Left kidney (tissue), 2 donors: Measurements from ENCODE around the gene FARP1. TPM values are rescaled to one million over a fixed set of nuclear protein-coding genes. Genes with fewer than 3 reads are reported as not detected.
A peak's percentile ranks its signal among the peaks of the same experiment; 100 is the strongest.
"Not testable (repeated sequence)": the region's sequence is repeated elsewhere in the genome, so short reads cannot be mapped to it uniquely, and the experiment has no call there.

Experiments used
- DNase-seq: peaks from one replicate; pipeline ENCODE4 v3.0.0-alpha.2; 2013
- polyA plus RNA-seq: library from polyadenylated mRNA; unstranded; fragments of 120-200 nt; gene quantifications from one replicate; pipeline ENCODE4 v1.2.1, GENCODE V29; 2013; ENCODE audit not compliant: insufficient read length

The FARP1 gene
- polyA plus RNA-seq, 1 donor, result 298 TPM

DNA sequence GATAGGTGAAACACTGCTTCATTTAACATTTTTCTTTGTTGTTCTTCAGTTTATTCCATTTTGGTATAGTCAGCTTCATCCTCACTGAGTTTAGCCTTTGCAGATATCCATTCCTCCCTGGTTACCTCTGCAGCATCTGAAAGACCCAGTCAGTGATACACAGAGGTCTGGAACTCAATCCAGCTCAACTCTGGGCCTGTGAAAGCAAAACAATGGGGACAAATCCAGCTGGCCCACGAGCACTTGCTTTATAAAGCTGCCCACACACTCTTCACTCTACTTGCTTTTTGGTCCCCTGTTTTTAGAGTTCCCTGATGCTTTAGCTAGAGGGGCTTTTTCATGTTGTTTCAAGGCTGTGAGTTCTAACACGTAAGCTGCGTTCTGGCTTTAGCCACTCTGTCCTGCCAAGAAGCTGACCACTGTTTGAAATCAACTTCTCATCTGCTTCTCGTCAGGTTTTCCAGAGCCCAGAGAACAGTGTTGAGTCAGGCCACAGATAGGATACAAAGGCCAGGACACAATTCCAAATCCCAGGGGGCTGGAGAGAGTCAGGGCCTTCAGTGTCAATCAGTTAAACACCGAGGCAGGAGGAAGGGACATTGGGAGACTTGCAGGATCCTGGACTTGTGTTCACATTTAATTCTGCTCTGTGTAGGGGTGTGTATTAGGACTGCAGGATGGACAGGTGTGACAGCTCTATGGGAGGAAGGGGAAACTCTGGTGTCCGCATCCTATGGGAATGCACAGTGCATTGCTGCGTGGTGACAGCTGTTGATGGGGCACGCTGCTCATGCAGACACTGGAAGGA is 117.7 kb downstream of the FARP1 start:
- DNase-seq, result no peak

DNA sequence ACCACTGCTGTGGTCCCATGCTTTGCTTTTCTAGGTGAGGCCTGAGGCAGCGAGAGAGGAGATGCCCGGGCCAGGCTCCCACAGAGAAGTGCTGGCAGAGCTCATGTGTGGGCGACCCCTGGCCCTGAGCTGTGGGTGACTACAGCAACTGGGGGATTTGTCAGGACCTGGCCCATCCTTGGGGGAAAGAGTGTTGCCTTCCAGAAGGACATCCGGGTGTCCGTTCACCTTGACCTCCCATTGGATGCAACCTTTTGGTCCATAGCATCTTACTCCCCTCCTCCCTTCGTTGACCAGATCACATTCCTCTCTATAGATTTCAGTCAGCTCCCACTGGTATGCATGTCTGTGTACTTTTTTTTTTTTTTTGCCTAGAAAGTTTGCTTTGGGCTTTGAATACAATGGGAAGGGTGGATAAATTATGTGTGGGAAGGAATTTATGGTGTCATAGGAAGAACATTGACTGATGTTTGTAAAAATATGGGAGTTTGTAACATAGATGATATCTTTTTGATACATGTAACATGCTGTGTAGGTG is 118.3 kb downstream of the FARP1 start:
- no peak for DNase-seq

DNA sequence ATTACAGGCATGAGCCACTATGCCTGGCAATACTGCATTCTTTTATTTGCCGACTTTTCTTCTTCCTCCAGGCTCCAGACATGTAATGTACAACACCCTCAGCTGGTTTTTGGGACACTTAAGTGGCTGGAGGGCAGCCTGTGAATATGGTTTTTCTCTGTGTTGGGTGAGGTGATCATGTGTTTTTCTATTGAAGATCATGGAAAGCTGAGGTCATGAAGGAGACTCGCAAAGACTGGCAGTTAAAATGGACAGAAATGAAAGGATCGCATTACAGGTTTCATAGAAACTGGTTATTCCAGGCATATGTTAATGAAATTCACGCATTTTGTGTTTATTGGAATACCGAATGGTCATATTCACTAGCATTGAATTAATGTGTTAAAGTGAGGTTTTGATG is 119.4 kb downstream of the FARP1 start:
- DNase-seq, result no peak

DNA sequence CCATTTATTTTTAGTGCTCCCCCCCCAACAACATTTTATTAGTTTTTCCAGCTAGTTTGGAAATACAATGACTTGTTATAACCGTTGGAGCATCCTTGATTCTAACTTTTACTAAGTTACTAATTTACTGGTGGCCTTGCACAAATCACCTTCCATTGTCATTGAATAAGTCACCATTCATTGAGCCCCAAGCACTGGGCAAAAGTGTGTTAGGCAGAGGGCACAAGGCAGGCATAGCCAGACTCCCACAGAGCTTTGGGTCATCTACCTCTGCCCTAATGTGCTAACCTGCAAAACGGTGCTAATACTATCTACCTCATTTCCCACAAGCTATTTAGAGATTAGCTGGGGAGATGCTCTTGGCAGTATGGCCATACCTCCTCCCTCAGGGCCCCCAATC is 120.9 kb downstream of the FARP1 start:
- no peak for DNase-seq

DNA sequence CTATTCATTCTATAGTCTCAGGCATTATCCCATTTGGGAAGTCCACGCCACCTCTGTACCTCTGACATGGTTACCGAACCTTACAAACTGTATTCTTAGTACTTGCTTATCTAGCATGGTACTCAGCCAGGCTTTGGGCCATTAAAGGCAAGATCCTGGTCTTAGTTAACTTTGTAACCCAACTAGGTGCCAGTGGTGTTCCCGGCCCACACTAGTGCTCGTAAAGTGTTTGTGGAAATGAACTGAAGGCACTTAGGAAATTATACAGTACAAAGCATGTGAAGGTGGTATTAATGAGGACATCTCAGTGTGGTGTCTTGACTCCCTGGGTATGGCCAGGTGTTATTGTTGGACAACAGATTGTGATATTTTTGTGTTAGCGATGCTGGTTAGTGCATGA is 122.0 kb downstream of the FARP1 start:
- DNase-seq, result no peak

DNA sequence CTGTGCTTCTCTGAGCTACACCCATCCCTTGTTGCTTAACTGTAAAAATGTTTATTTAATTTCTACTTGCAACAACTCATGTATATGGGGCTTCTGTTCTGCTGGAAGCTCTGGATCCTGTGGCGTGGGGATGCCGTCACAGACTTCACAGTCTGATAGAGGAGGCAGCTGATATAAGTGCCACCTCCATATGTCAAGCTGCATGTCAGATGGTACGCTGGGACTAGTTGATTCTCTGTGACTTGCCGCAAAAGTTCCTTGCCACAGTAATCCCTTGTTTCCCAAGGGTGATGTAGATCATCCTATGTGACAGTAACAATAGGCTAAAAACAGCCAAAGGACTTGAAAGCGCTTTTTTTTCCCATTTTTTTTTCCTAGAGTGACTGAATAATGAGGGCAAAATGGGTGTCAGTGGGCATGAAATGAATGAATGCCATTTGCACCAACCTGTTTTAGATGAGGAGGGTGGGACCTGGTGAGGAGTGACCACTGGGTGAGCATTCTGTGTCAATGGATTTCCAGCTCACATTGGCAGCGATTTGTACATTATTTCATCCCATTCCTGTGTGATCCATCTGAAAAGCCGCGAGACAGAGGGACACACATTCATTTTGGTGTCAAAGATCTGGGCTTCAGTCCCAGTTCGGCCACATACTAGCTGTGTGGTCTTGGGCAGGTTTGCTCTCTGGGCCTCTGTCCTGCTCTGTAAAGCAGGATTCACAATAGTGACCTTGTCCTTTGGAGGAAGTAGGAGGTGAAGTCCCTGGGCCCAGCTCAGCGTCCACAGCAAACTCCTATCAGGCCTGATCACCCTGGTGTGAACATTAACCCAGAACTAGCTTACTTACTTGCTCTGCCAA is 123.0 kb downstream of the FARP1 start:
- no peak for DNase-seq

DNA sequence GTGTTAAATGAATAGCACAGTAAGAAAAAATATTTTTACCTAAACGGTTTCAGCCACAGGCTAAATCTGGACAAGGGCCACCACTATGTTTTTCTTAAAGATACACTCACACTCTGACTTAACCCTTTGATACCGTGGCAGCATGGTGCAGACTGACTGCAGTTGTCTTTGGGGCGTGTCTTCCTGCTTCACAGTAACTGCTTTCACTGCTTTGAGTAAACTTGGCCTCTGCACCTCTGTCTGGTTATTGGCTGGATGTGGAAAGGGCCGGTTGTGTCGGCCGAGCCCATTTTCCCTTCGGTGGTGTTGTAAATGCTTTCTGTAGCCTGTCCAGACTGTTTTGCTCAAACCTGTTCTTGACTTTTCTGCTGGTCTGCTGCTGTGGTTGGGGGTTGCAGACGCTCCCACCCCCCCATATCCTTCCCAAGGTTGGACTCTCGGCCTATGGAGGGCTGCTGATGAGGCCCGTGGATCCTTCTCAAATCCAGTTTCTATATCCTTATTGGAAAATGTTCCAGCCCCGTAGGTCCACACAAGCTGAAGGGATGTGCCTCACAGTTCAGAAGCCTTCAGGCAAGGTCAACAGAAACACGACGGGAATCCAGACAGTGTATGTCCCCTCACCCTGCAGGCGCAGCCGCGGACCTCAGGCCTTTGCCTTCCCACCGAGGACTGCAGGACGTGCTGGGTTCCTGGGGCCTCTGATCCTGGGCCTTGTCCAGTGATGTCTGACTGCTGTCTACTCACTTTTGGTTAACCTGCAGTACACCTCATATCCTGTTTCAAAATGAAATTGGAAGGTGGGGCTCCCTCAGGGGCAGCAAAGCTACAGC is 124.4 kb downstream of the FARP1 start:
- DNase-seq, result no peak

DNA sequence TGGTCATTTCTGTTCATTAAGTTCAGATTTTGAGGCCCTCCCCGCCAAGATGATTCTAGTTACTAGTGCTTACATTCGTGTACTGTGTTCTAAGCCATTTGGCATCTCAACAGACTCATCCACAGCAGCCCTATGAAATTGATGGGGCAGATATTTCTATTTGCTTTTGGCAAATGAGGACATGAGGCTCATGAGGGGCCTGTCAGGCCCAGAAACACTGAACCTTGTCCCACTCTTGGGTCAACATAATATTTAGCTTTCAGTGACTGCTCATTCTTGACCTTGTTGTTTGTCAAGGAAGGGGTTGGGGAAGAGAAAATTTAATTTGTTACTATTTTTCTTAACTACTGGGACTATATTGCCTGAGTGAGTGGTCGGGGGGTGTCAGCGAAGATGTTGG is 126.5 kb downstream of the FARP1 start:
- DNase-seq, result no peak

DNA sequence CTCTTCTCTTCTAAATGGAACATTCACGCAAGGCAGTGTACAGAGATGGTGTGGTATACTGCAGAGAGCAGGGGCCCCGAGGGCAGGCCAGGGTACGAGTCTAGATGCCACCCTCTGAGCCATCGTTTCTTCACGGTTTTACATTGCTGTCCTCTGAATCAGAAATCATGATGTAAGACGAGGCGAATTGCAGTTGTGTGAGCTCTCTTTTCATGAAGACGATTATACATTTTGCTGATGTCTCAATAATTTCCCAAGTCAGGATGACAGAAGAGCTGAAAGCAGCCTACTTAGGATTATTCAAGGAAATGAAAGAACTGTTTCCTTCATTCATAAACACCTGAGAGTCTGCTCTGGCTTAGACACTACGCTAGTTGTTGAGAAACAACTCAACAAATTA is 127.9 kb downstream of the FARP1 start:
- no peak for DNase-seq

DNA sequence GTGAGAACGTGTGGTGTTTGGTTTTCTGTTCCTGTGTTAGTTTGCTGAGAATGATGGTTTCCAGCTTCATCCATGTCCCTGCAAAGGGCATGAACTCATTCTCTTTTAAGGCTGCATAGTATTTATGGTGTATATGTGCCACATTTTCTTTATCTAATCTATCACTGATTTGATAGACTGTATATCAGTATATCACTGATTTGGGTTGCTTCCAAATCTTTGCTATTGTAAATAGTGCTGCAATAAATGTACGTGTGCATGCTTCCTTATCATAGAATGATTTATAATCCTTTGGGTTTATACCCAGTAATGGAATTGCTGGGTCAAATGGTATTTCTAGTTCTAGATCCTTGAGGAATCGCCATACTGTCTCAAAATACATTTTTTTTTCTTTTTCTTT is 128.8 kb downstream of the FARP1 start:
- not testable (repeated sequence) for DNase-seq

DNA sequence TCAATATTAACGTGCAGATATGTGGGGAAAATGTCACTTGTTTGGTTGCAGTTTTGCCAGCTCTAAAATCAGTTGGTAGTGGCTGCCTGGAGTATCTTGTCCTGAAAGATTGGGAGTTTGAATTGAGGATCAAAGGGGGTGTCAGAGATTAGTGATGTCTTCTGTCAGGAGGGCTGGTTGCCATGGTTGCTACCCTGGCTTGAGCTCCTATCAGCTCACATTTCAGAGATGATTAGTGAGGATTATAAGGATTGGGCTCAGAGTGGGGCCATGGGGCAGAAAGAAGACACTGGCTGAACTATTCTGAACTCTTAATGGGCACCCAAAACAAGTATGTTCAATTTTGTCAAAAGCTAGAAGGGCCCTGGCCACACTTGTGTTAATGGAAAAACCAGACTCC is 129.7 kb downstream of the FARP1 start:
- no peak for DNase-seq

DNA sequence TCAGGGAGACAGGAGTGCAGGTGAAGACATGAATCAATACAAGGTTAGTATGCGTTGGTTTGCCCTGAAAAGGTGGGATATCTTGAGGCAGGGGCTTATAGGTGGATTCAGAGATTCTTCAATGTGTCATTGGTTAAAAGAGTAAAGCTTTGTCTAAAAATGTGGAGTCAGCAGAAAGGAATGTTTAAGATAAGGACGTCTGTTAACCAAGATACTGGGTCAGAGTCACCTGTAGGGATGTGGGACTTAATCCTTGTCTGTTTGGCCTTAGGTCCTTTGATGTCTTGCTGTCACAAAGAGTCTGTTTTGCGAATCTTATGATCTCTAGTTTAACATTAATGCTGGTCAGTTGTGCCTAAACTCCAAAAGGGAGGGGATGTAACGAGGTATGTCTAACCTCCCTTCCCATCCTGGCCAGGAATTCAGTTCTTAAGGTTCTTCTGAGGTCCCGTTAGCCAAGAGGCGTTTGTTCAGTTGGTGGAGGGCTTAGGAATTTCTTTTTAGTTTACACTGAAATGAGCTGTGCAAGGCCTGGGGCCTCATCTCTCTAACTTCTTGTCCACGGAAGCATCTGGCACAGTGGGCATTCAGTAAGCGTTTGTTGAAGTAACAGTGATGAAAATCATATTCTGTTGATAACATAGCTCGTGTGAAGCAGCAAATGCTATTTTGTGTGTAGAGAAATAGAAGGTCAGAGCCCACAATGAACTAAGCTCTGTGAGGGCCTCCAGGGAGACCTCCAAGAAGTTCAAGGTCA is 130.4 kb downstream of the FARP1 start:
- no peak for DNase-seq

DNA sequence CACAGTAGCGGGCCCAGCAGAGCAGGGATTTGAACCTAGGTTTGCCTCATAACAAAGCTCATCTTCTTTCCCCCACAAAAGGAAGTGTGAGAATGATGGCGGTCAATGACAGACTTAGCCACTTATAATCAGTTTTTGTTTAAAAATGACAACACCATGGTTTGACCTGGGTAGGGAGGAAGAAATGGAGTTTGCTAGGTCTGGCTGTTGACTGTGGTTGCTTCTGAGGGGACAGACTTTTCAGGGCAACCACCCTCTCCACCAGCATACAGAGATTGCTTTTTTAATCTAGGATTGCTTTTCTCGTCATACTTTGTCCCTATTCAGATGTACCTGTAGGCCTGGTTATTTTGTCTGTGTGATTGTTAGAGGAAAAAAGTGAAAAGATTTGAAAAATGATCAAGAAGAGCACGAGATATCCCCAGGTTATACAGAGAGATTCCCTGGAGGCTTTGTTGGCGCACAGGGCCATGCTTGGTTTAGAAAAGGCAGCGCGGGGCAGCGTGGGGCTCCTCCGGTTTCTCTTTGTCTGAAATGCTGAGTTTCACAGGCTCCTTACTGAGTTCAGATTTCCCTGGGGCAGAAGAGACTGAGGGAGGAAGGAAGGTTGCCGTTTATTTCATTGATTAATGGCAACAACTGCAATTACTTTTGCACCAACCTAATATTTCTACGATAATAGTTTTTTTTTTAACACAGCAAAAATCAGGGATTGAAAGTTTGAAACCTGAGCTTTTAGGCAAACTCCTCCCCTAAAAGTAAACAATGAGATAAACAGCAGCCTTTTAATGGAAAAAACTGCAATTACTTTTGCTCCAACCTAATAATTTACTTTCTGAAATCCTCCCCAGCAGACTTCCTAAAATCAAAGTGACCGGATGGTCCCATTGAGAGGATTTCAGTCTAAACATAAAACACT is 131.2 kb downstream of the FARP1 start:
- no peak for DNase-seq

DNA sequence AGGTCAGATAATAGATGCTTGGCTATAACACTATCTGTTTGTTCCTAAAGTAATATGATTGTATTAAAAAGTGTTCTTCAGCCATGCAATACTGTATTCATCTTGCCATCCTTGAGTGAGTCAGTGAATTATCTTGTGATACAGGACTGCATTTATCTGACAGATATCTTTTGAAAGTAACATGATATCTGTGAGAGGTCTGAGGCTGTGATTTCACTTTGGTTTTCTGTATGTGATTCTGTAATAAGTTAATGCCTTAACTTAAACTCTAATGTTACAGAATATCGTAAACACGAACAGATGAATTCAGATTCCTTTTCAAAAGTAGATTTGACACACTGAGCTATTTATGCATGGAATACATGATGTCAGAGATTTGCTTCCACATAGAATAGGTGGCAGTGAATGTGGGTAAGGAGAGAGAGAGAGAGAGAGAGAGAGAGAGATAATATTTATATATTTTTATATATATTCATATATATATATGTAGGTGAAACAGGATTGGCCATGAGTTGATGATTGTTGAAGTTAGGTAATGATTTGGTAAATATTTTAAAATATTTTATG is 132.1 kb downstream of the FARP1 start:
- DNase-seq, result no peak

DNA sequence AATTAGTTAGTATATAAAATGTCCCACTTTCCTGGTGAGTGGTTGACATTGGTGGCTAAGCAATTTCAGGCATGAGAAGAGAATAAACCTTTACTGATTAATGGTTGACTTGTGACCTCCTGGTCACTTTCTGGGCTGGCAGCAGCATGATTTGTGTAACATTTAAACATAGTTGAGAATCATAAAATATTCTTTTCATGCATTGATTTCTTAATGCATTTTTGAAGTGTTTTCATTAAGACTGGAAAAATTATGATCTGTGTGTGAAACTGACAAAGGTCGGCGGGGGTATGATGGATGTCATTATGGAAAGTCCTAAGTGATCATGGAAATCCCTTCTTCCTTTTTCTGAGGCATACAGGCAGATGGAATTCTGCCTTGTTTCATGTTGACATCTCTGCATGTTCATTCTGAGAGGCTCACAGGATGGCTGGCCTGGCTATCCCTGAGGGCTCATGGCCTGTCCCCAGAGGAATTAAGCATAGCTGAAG is 132.8 kb downstream of the FARP1 start:
- no peak for DNase-seq

DNA sequence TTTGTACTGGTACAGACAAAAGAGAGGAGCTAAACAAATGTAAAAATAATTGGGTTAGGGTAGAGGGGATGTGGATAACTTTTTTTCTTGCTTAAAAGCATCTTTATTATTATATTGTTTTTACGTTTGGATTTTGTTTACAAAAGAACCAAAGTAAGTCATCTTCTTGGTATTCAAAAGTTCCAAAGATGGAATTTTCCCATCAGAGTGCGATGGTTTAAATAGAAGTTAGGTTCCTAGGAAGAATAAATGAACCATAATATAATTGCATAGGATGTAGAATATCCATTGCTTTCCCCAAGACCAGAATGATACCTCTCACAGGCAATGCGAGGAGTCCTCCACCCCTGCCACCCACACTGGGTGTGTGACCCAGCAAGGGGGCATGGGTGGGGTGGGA is 133.6 kb downstream of the FARP1 start:
- DNase-seq, result no peak

DNA sequence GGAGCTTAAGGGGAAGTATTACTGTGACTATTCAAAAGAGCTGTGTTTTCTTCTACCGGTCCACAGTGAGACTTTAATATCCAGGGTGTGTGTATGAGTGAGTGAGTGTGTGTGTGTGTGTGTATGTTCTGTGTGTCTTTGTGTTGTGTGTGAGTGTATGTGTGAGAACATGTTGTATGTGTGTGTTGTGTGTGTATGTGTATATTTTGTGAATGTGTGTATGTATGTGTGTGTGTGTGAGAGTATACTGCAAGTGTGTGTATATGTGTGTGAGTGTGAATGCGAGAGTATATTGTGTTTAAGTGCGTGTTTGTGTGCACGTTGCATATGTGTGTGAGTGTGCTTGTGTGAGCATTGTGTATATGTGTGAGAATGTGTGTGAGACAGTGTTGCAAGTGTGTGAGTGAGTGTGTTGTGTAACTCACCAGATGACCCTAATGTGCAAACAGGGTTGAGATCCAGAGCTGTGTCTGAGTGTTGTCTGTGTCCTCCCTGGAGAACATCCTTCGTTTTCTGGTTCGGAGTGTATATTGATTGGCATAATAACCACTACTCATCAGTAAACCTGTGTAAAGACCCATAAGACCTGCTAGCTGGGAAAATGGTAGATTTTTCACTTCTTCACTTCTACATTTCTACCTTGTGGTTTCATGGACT is 135.3 kb downstream of the FARP1 start:
- DNase-seq, result no peak

DNA sequence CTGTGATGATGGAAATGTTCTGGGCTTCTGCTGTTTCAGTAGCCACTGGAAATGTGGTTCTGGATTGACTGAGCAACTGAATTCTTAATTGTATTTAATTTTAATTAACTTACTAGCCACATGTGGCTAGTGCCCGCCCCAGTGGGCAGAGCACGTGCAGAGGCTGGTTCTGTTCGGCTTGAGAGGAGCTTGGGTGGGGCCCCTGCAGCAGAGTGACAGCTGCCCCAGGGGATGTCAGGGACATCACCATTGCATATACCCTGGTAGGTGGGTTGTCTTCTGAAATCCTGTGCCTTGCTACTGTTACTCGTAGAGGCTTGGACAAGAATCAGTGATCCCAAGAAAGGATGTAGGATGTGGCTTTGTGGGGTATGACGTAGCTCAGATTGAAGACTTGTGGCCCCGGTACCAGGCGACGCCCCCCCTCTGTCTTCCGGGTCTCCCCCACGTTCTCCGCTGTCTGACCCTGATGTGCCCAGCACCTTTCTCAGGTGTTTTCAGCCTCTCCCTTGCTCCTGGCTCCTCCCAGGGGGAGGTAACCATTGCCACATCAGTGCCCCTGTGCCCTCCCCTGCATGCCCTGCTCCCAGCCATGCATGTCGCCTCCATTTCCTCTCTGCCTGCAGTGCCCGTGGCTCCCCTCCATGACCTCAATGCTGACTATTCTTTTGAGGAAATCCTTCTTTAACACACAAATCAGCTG is 136.7 kb downstream of the FARP1 start:
- peak; percentile 87 for DNase-seq

DNA sequence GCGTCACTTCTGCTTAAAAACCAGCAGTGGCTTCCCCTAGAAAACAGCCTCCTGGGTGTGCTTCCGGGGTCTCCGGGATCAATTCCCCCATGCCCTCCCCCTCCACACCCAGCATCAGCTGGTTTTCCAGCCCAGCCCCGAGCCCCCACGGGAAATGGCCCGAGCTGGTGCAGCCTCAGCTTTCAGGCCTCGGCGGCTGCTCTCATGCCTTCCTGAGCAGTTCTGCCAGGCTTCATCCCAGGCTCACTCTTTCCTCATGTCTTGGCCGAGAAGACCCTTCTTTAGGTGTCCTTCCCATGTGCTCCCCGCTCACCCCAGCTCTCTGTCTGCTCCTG is 137.2 kb downstream of the FARP1 start:
- DNase-seq, result no peak
